Fibroblast of skin of scalp (primary cell): ENCODE results near the gene OLFM3.

Experiments used
- DNase-seq: peaks from one replicate; pipeline ENCODE4 v3.0.0-alpha.2; 2013

The OLFM3 gene

GRCh38 chr1:101846820-101847219, 149.9 kb downstream of the OLFM3 start:
- DNase-seq = no peak

- DNase-seq = no peak
Measured at GRCh38 chr1:101843160-101843559, 153.6 kb downstream of the OLFM3 start.

GRCh38 chr1:101841824-101842223, 154.9 kb downstream of the OLFM3 start:
- no peak for DNase-seq

- no peak for DNase-seq
Measured at GRCh38 chr1:101835988-101836387, 160.7 kb downstream of the OLFM3 start.

GRCh38 chr1:101833312-101833711, 163.4 kb downstream of the OLFM3 start:
- DNase-seq = no peak

GRCh38 chr1:101826416-101826815, 170.3 kb downstream of the OLFM3 start:
- DNase-seq = no peak

GRCh38 chr1:101820071-101820470, 176.7 kb downstream of the OLFM3 start:
- DNase-seq = peak; percentile 45

- DNase-seq = no peak
Measured at GRCh38 chr1:101816262-101816661, 180.5 kb downstream of the OLFM3 start.

GRCh38 chr1:101798417-101798816, 198.3 kb downstream of the OLFM3 start:
- no peak for DNase-seq

- no peak for DNase-seq
Measured at GRCh38 chr1:101797722-101798121, 199.0 kb downstream of the OLFM3 start.

- DNase-seq = no peak
Measured at GRCh38 chr1:101781201-101781831, 215.4 kb downstream of the OLFM3 start.

- DNase-seq = peak; percentile 6
Measured at GRCh38 chr1:101769520-101769919, 227.2 kb downstream of the OLFM3 start.

GRCh38 chr1:101757985-101758384, 238.7 kb downstream of the OLFM3 start:
- DNase-seq = no peak

- DNase-seq = no peak
Measured at GRCh38 chr1:101756411-101756810, 240.3 kb downstream of the OLFM3 start.
